WI38 (cell line): ENCODE measurements around the gene LMO4.
A peak's percentile ranks its signal among the peaks of the same experiment; 100 is the strongest.

Experiments used
- H3K4me3 ChIP-seq: 2 replicates; pipeline ENCODE4 v1.5.1; 2011; ENCODE audit warnings: low read depth, mild to moderate bottlenecking, control low read depth, low read length
- TF ChIP-seq, protein P1 (sequence below): IDR thresholded peaks from 2 replicates; pipeline ENCODE4 v1.5.1; 2012; ENCODE audit warnings: low read depth, mild to moderate bottlenecking, control low read depth, low read length

Gene LMO4

DNA sequence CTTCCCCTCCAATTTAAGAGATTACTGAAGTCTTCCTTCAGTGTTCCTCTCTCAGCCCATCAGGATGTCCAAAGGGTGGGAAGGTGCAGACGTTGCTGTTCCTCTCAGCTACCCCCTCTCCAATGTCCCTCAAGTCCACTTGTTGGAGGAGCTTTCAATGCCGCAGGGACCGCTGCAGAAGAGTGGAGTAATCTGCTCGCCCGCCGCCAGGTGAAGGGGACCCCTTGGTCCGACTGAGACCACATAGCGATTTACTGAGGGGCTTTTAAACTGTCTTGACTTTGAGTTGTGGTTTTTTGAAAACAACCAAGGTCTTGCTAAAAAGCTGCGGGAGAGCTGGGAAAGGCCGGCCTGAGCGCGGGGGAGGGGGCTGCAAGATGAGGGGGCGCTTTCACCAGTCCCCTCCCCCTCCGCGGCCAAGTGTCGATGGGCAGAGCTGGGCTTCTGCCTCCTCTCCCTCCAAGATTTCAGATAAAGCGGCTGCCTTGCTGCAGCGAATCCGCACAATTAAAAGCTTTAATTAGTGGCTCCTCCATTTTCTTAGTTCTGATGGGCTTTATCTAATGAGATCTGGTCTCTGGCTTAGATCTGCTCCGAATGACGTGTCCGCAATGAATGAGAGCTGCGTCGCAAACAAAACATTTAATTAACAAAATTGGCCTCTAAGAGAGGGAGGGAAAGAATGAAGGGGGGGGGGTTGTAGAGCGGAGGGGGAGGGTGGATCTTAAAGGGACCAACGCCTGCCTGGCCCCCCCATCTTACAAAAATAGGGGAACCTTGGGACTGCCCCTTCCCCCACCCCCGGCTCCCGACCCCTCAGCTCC lies 5.9 kb downstream of the LMO4 start:
- H3K4me3 ChIP-seq = peak overlapping the region; percentile 88
- TF ChIP-seq, protein P1, sequence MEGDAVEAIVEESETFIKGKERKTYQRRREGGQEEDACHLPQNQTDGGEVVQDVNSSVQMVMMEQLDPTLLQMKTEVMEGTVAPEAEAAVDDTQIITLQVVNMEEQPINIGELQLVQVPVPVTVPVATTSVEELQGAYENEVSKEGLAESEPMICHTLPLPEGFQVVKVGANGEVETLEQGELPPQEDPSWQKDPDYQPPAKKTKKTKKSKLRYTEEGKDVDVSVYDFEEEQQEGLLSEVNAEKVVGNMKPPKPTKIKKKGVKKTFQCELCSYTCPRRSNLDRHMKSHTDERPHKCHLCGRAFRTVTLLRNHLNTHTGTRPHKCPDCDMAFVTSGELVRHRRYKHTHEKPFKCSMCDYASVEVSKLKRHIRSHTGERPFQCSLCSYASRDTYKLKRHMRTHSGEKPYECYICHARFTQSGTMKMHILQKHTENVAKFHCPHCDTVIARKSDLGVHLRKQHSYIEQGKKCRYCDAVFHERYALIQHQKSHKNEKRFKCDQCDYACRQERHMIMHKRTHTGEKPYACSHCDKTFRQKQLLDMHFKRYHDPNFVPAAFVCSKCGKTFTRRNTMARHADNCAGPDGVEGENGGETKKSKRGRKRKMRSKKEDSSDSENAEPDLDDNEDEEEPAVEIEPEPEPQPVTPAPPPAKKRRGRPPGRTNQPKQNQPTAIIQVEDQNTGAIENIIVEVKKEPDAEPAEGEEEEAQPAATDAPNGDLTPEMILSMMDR = no peak

DNA sequence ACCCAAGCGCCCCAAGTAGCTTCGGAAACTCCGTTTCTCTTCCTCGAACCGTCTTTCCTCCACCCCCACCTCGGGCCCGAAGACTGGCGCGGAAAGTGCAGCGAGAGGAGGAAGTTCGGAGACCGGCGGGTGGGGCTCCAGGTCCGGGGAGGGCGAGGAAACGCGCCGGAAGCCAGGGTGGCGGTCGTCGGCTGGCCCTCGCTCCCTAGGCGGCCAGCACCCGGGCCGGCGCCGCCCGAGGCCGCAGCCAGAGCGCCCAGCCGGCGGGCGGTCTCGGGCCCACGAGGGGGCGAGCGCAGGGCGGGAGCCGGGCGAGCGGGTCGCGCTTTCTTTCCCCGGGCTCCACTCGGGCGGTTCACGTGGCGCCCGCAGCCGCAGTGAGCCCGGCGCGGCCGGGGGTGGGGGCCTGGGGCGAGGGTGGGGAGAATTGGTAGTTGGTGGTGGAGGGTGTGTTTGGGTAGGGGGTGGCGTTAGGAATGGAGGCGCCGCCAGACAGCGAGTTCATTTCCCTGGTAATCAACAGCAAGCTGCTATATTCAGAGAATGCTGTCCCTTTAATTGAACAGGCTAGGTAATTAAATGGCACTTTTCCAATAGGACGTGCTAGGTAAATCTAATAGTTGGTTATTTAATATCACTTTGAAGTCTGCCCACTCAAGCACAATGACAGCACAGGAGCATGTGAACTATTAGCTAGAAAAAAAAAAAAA lies 6.7 kb downstream of the LMO4 start:
- TF ChIP-seq, protein P1 = no peak
- H3K4me3 ChIP-seq = peak overlapping the region; percentile 88

DNA sequence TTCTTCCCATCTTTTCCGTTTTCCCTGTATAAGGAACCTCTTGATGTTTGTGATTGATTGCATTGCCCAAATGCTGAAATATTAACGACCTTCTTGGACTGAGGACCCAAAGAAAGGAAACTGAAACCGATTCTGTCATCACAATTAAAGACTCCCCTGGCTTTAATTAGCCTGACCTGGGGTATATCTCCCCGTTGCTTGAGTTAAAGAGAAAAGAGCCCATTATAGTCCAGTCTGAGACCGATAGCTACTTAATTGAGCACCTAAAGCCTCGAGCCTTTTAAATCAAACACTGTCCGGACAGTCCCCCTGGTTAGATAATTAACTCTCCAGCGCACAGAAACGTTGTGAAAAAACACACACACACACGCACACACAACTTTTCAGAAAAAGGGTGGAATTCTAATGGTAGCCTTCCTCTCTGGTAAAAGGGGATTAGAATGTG lies 8.0 kb downstream of the LMO4 start:
- H3K4me3 ChIP-seq = peak overlapping the region; percentile 88

GRCh38 chr1:87337606-87338005 lies 8.9 kb downstream of the LMO4 start:
- no peak overlapping the region for H3K4me3 ChIP-seq
- TF ChIP-seq, protein P1 = no peak

More for the DNA sequence above, 8.0 kb downstream of the LMO4 start:
- TF ChIP-seq, protein P1 = no peak

DNA sequence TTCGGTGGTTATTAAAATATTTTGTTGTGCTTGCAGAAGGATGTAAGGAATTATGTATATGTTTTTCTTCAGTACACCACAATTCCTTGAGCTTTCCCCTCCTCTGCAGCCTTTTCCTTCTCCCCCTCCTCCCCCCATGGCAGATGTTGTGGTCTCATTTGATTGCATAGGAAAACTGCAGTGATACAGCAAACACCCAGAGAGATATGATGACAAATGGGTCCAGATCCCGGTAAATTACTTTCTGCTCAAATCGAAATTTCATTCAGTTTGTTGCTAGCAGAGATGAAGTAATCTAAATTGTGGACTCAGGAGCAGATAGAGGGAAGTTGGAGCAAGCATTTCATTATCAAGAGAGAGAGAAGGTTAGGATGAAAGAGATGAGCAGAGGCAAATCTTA lies 9.9 kb downstream of the LMO4 start:
- TF ChIP-seq, protein P1 = no peak
- H3K4me3 ChIP-seq = no peak overlapping the region

DNA sequence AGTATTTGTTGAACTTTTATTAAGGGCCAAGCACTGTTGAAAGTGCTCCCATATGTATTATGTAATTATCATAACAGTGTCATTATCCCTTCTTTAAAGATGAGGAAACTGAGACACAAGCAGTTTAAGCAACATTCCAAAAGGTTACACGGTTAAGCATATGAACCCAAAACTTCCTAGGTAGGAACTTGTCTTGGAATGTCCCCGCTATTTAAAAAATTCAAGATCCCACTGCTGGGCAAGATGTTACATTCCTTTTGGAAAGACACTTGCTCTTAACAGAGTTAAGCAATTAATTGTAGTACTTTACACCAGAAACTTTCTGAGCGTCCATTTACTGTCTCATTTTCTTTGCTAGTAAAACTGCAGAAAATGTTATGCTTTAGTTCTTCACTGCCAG lies 15.6 kb downstream of the LMO4 start:
- TF ChIP-seq, protein P1 = no peak
- H3K4me3 ChIP-seq = no peak overlapping the region

DNA sequence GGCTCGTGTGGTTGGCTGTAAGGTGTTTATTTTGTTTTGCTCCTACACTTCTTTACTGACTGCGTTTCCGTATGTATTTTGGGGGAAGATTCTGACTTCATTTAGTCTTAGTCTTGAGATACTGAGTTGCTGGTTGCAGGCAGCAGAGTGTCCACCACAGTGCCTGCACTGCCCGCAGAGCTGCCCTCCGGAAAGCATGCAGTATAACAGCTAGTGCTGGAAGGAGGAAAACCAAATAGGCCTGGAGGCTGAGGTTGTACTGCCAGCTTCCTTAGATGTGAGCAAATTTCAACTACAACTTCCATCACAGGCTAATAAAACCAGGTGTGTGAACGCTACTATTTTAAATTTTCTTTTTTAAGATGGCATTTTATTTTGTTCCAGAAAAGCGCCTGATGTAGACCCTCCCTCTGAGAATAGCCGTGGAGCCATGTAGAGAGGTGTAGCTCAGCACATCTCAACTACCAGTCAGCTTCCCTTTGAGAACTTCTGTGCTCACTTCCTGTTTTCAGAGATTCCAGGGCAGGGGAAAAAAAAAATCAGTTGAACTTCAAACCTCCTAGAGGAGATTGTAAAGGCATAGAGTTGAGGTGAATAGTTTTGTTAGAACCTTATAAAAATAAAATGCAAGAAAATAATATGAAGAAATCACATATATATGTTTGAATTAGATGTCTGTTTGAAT lies 17.6 kb downstream of the LMO4 start:
- TF ChIP-seq, protein P1 = no peak
- no peak overlapping the region for H3K4me3 ChIP-seq
